GM18505 (cell line): ENCODE measurements around the gene PKP3.
"Not testable (repeated sequence)": the region's sequence is repeated elsewhere in the genome, so short reads cannot be mapped to it uniquely, and the experiment has no call there.

Experiments
- ATAC-seq: cut with Tn5 transposase; IDR thresholded peaks from one replicate; pipeline ENCODE4 v1.9.1; 2021; ENCODE audit not compliant: unreplicated experiment
- POLR2A ChIP-seq: IDR thresholded peaks from 4 replicates; pipeline ENCODE4 v1.6.1; 2011; ENCODE audit warnings: borderline replicate concordance; ENCODE audit not compliant: insufficient read depth, insufficient read length; ENCODE audit errors: extremely low read depth

The PKP3 gene

GRCh38 chr11:377883-378500 is 16.0 kb upstream of the PKP3 start:
- TF ChIP-seq POLR2A = no peak
- ATAC-seq = no peak

- no peak for TF ChIP-seq POLR2A
- no peak for ATAC-seq
These were observed 14.6 kb upstream of the PKP3 start for GRCh38 chr11:379205-380094.

- ATAC-seq = no peak
- TF ChIP-seq POLR2A = no peak
These were observed 13.9 kb upstream of the PKP3 start for GRCh38 chr11:380095-380480.

- no peak for ATAC-seq
- no peak for TF ChIP-seq POLR2A
These were observed 13.5 kb upstream of the PKP3 start for GRCh38 chr11:380491-380890.

GRCh38 chr11:380996-381395 is 13.0 kb upstream of the PKP3 start:
- no peak for TF ChIP-seq POLR2A
- no peak for ATAC-seq

GRCh38 chr11:381501-382072 is 12.4 kb upstream of the PKP3 start:
- TF ChIP-seq POLR2A = no peak
- ATAC-seq = no peak

GRCh38 chr11:382081-382629 is 11.9 kb upstream of the PKP3 start:
- TF ChIP-seq POLR2A = no peak
- ATAC-seq = no peak

GRCh38 chr11:383431-383830 is 10.6 kb upstream of the PKP3 start:
- no peak for TF ChIP-seq POLR2A
- ATAC-seq = no peak

GRCh38 chr11:384511-384910 is 9.5 kb upstream of the PKP3 start:
- no peak for ATAC-seq
- no peak for TF ChIP-seq POLR2A

- ATAC-seq = no peak
- no peak for TF ChIP-seq POLR2A
These were observed 8.2 kb upstream of the PKP3 start for GRCh38 chr11:385594-386351.

- no peak for ATAC-seq
- no peak for TF ChIP-seq POLR2A
These were observed 7.5 kb upstream of the PKP3 start for GRCh38 chr11:386483-386882.

GRCh38 chr11:387193-387793 is 6.7 kb upstream of the PKP3 start:
- ATAC-seq = no peak

GRCh38 chr11:389369-389768 is 4.6 kb upstream of the PKP3 start:
- ATAC-seq = not testable (repeated sequence)

More at GRCh38 chr11:387193-387793, 6.7 kb upstream of the PKP3 start:
- TF ChIP-seq POLR2A = no peak
